ENCODE measurements around the gene IFRD2. TPM values are rescaled to one million over a fixed set of nuclear protein-coding genes. Genes with fewer than 3 reads are reported as not detected.

The IFRD2 gene
- total and polyA plus RNA-seq, 2 experiments from 2014 or later = 85.4 to 90.2 TPM

- H3K4me2 ChIP-seq (ENCODE audit: unreplicated experiment) = no peak overlapping the region
- DNase-seq = no peak
- H3K9me2 ChIP-seq (ENCODE audit: insufficient read depth) = no peaks in the 10 kb centered on the region
- in situ Hi-C loops (cut with MboI) = no loop called here
- no peaks in the 10 kb centered on the region for H3K9me3 ChIP-seq (ENCODE audit: low read depth)
- no peak overlapping the region for H3K4me3 ChIP-seq
- no peaks in the 10 kb centered on the region; the same call in 1 of the 2 replicates for H3K36me3 ChIP-seq (ENCODE audit: low read depth)
- H4K20me1 ChIP-seq (ENCODE audit: insufficient read depth) = no peaks in the 10 kb centered on the region
- peaks cover 5% of the 10 kb centered on the region; the same call in 1 of the 2 replicates for H3K4me1 ChIP-seq (ENCODE audit: insufficient read depth)
- TF ChIP-seq EZH2 (IDR thresholded peaks at IDR 0.05; ENCODE audit: insufficient read depth, poor library complexity, severe bottlenecking) (no peak), EZH2phosphoT487 (IDR thresholded peaks at IDR 0.05; ENCODE audit: insufficient read depth, low read depth) (no peak)
- WGBS, 2 experiments (ENCODE audit: low coverage in 1 of 2, low lambda C conversion rate in 2 of 2, missing lambda C conversion rate in 2 of 2) = 89 to 92% methylated on average over 16 of the region's 16 CpGs
- no peak overlapping the region for H3K27ac ChIP-seq
- no peaks in the 10 kb centered on the region for H3F3A ChIP-seq (ENCODE audit: insufficient read depth)
- no peaks in the 10 kb centered on the region for H3K27me3 ChIP-seq (replicated peaks; ENCODE audit: insufficient read depth)
- H3K79me2 ChIP-seq (ENCODE audit: insufficient read depth) = peaks cover 28% of the 10 kb centered on the region
- H2AFZ ChIP-seq = no peak overlapping the region
- H3K9ac ChIP-seq = no peak overlapping the region
Observed at GRCh38 chr3:50290161-50290641, 2.0 kb downstream of the IFRD2 start.

GRCh38 chr3:50289130-50289529 lies 3.1 kb downstream of the IFRD2 start:
- peaks cover 5% of the 10 kb centered on the region; the same call in 1 of the 2 replicates for H3K4me1 ChIP-seq (ENCODE audit: insufficient read depth)
- no peaks in the 10 kb centered on the region for H3F3A ChIP-seq (ENCODE audit: insufficient read depth)
- 89 to 93% methylated on average over 6 of the region's 6 CpGs for WGBS, 2 experiments (ENCODE audit: low coverage in 1 of 2, low lambda C conversion rate in 2 of 2, missing lambda C conversion rate in 2 of 2)
- no peaks in the 10 kb centered on the region for H3K9me3 ChIP-seq (ENCODE audit: low read depth)
- H3K79me2 ChIP-seq (ENCODE audit: insufficient read depth) = peaks cover 28% of the 10 kb centered on the region
- H3K9me2 ChIP-seq (ENCODE audit: insufficient read depth) = no peaks in the 10 kb centered on the region
- H3K27me3 ChIP-seq (replicated peaks; ENCODE audit: insufficient read depth) = no peaks in the 10 kb centered on the region
- in situ Hi-C loops (cut with MboI) = no loop called here
- H3K27ac ChIP-seq = no peak overlapping the region
- H3K4me2 ChIP-seq (ENCODE audit: unreplicated experiment) = no peak overlapping the region
- no peaks in the 10 kb centered on the region; the same call in 1 of the 2 replicates for H3K36me3 ChIP-seq (ENCODE audit: low read depth)
- no peak overlapping the region for H3K4me3 ChIP-seq
- no peak overlapping the region for H2AFZ ChIP-seq
- H3K9ac ChIP-seq = no peak overlapping the region
- DNase-seq = no peak
- TF ChIP-seq EZH2 (IDR thresholded peaks at IDR 0.05; ENCODE audit: insufficient read depth, poor library complexity, severe bottlenecking) = no peak
- no peak for TF ChIP-seq EZH2phosphoT487 (IDR thresholded peaks at IDR 0.05; ENCODE audit: insufficient read depth, low read depth)
- no peaks in the 10 kb centered on the region for H4K20me1 ChIP-seq (ENCODE audit: insufficient read depth)

GRCh38 chr3:50288387-50289007 lies 3.7 kb downstream of the IFRD2 start:
- TF ChIP-seq EZH2 (IDR thresholded peaks at IDR 0.05; ENCODE audit: insufficient read depth, poor library complexity, severe bottlenecking) = no peak
- Histone ChIP-seq H3K4me1 (ENCODE audit: insufficient read depth) (peaks cover 5% of the 10 kb centered on the region; the same call in 1 of the 2 replicates), H3F3A (ENCODE audit: insufficient read depth) (no peaks in the 10 kb centered on the region), H3K27ac (no peak overlapping the region), H3K79me2 (ENCODE audit: insufficient read depth) (peaks cover 28% of the 10 kb centered on the region), H3K4me3 (no peak overlapping the region), H3K9me2 (ENCODE audit: insufficient read depth) (no peaks in the 10 kb centered on the region), H3K9me3 (ENCODE audit: low read depth) (no peaks in the 10 kb centered on the region), H4K20me1 (ENCODE audit: insufficient read depth) (no peaks in the 10 kb centered on the region), H2AFZ (no peak overlapping the region), H3K36me3 (ENCODE audit: low read depth) (no peaks in the 10 kb centered on the region; the same call in 1 of the 2 replicates), H3K9ac (no peak overlapping the region), H3K4me2 (ENCODE audit: unreplicated experiment) (no peak overlapping the region), H3K27me3 (replicated peaks; ENCODE audit: insufficient read depth) (no peaks in the 10 kb centered on the region)
- 91 to 95% methylated on average over 23 of the region's 23 CpGs for WGBS, 2 experiments (ENCODE audit: low coverage in 1 of 2, low lambda C conversion rate in 2 of 2, missing lambda C conversion rate in 2 of 2)
- in situ Hi-C loops (cut with MboI) = no loop called here
- no peak for DNase-seq

- in situ Hi-C loops (cut with MboI) = no loop called here
- H3K4me1 ChIP-seq (ENCODE audit: insufficient read depth) = no peaks in the 10 kb centered on the region; the same call in 1 of the 2 replicates
- H3K4me3 ChIP-seq = no peak overlapping the region
- DNase-seq = no peak
- H3K36me3 ChIP-seq (ENCODE audit: low read depth) = no peaks in the 10 kb centered on the region; the same call in 1 of the 2 replicates
- H3F3A ChIP-seq (ENCODE audit: insufficient read depth) = no peaks in the 10 kb centered on the region
- H3K4me2 ChIP-seq (ENCODE audit: unreplicated experiment) = no peak overlapping the region
- H2AFZ ChIP-seq = no peak overlapping the region
- no peaks in the 10 kb centered on the region for H3K9me2 ChIP-seq (ENCODE audit: insufficient read depth)
- H3K9me3 ChIP-seq (ENCODE audit: low read depth) = no peaks in the 10 kb centered on the region
- H3K27ac ChIP-seq = no peak overlapping the region
- H3K79me2 ChIP-seq (ENCODE audit: insufficient read depth) = peaks cover 28% of the 10 kb centered on the region
- TF ChIP-seq EZH2 (IDR thresholded peaks at IDR 0.05; ENCODE audit: insufficient read depth, poor library complexity, severe bottlenecking) (no peak), EZH2phosphoT487 (IDR thresholded peaks at IDR 0.05; ENCODE audit: insufficient read depth, low read depth) (no peak)
- H3K27me3 ChIP-seq (replicated peaks; ENCODE audit: insufficient read depth) = no peaks in the 10 kb centered on the region
- H4K20me1 ChIP-seq (ENCODE audit: insufficient read depth) = no peaks in the 10 kb centered on the region
- WGBS, 2 experiments (ENCODE audit: low coverage in 1 of 2, low lambda C conversion rate in 2 of 2, missing lambda C conversion rate in 2 of 2) = 100% methylated on average over 1 of the region's 1 CpG
- no peak overlapping the region for H3K9ac ChIP-seq
Observed at GRCh38 chr3:50287262-50287661, 5.0 kb downstream of the IFRD2 start.
